ENCODE data around the gene RRAS2.

GRCh38 chr11:14378171-14378570 lies 19.2 kb upstream of the RRAS2 start:
- TF ChIP-seq REST (IDR thresholded peaks at IDR 0.05; ENCODE audit: insufficient read depth in 1 of 2, low read depth in 2 of 2, low read length in 2 of 2): no peak
- TF ChIP-seq POLR2AphosphoS5 (IDR thresholded peaks at IDR 0.05; ENCODE audit: low read depth, low read length): no peak
